Hematopoietic multipotent progenitor cell treated with erythropoietin and hydrocortisone succinate and interleukin-3 and kit ligand, for 15 days (in vitro differentiated cells): Measurements from ENCODE around the gene SHKBP1.
"Not testable (repeated sequence)": the region's sequence is repeated elsewhere in the genome, so short reads cannot be mapped to it uniquely, and the experiment has no call there.

Experiments
- DNase-seq: peaks from one replicate; pipeline ENCODE4 v3.0.0-alpha.2; 2015; ENCODE audit warnings: low spot score

Gene SHKBP1, protein sequence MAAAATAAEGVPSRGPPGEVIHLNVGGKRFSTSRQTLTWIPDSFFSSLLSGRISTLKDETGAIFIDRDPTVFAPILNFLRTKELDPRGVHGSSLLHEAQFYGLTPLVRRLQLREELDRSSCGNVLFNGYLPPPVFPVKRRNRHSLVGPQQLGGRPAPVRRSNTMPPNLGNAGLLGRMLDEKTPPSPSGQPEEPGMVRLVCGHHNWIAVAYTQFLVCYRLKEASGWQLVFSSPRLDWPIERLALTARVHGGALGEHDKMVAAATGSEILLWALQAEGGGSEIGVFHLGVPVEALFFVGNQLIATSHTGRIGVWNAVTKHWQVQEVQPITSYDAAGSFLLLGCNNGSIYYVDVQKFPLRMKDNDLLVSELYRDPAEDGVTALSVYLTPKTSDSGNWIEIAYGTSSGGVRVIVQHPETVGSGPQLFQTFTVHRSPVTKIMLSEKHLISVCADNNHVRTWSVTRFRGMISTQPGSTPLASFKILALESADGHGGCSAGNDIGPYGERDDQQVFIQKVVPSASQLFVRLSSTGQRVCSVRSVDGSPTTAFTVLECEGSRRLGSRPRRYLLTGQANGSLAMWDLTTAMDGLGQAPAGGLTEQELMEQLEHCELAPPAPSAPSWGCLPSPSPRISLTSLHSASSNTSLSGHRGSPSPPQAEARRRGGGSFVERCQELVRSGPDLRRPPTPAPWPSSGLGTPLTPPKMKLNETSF

DNA sequence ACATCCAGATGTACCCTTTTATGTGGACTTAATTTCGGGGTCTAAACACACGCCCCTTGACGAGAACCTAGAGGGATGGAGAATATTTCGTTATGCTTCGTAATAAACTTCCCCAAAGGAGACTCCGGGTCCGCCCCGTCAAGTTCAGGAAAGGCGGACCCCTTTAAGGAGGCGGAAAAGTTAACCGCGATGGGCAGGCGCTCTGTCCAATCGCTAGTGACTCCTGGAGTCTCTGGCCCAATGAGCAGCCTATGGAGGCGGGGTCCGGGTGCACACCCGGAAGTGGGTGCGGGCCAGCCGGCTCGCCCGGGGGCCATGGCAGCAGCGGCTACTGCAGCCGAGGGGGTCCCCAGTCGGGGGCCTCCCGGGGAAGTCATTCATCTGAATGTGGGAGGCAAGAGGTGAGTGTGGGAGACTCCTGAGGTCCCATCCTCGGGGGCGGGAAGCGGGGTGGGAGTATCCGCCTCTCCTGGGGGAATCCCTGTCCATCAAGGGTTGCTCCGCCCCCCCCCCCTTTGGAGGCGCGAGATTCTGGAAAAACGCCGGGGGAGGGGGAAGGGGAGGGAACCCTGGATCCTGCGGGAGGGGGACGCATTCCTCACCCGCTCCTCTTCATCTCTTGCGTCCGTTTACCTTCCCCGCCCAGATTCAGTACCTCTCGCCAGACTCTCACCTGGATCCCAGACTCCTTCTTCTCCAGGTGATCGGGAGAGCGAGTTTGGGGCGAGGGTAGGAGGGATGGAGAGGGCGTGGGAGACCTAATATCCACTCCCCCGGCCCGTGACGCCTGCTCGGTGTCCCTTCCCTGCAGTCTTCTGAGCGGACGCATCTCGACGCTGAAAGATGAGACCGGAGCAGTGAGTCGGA is at the start of gene SHKBP1:
Gene SHKBP1 (plus strand): TSS at position 289 of the 867 bp plus-strand sequence. CDS start 27 bp downstream, at position 316.
- peak; percentile 94 for DNase-seq

DNA sequence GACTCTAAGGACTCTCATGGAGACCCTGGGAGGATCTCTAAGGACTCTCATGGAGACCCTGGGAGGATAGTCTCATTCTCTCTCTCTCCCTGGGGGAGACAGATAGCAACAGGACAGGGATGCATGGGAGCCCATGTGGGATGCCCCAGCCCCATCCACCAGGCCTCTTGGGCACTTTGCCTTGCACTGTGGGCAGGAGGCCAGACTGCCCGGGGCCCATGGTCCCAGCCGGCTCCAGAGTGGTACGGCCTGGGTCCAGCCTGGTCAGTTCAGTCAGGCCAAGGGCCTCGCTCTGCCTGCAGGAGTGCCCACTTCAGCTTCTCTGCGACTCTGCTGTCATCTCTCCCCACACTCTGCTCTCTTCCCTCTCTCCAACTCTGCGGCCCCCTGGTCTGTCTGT is 48.6 kb upstream of the SHKBP1 start:
- DNase-seq: no peak

DNA sequence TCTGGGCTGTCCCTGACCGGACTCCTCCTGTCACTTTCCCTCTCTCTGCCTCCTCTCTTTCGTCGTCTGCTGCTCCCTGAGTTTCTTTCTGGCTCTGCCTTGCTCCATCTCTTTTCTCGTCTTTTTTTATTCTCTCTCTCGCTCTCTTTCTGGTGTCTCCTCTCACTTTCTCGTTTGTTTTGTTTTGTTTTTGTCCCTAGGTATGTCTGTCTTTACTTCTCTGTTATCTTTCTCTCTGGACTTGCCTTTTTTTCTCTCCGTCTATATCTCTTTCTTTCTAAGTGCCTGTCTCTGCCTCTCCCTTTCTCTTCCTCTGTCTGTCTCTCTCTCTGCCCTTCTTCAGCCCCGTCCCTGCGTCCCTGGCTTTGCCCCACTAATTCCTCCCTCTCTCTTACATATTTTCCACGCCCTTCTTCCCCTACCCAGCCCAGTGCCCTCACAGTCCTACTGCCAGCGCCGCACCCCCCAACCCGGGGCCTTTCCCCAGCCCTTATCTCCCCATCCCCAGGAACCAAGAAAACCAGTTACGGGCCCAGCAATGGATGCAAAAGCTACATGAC is 48.1 kb upstream of the SHKBP1 start:
- DNase-seq: no peak

- peak; percentile 91 for DNase-seq
These were observed 47.3 kb upstream of the SHKBP1 start for GRCh38 chr19:40529093-40529954.

DNA sequence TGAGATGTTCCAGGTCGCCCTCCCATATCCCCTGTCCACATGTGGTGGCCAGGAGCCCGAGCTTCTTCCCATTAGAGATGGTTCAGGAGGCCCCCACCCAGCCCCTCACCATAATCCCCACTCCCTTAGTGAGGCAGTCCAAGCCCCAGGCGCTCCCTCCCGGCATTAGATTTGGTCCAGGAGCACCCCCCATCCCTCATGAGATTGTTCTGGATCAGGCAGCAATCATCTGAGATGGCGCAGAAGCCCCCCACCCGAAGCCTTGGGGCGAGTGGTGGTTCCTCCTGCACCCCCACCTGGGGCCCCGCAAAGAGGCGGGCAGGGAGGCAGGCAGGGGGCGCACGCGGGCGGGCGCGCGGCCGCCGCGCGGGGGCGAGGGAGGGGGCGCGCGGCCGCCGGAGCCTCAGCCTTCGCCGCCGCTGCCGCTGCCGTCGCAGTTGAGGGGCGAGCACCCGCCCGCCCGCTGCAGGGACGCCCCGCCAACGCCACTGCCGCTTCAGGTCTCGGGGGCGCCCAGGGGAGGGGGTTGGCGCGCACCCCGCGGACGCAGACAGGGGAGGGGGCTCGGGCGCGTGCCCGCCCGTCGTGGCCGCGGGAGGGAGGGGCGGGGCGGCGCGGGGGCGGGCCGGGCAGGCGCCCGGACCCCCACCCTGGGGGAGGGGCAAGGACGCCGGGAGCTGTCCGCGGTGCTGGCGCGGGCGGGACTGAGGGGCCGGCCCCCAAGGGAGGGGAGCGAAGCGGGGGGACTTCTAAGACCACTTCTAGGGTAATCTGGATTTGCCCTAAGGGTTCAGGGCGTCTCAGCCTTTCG is 46.4 kb upstream of the SHKBP1 start:
- no peak for DNase-seq

DNA sequence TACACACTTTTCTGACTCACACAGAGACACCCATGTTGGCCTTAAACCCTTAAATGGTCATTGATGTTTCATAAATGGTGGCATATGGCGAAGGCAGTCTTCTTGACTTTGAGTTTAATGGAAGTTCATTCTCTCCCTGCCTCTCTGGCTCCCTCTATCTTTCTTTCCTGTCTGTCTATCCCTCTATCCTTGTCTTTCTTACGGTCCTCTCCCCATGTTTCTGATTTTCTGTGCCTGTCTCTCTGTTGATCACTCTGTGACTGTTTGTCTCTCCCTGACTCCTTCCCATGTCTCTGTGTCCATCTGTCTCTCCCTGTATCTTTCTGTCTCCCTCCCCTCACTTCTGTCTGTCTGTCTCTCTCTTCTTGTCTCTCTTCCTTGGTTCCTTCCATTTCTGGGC is 43.2 kb upstream of the SHKBP1 start:
- DNase-seq: no peak

- DNase-seq: no peak
These were observed 42.5 kb upstream of the SHKBP1 start for GRCh38 chr19:40534148-40534547.

- no peak for DNase-seq
These were observed 37.6 kb upstream of the SHKBP1 start for GRCh38 chr19:40539070-40539469.

- DNase-seq: no peak
These were observed 34.3 kb upstream of the SHKBP1 start for GRCh38 chr19:40542202-40542859.

DNA sequence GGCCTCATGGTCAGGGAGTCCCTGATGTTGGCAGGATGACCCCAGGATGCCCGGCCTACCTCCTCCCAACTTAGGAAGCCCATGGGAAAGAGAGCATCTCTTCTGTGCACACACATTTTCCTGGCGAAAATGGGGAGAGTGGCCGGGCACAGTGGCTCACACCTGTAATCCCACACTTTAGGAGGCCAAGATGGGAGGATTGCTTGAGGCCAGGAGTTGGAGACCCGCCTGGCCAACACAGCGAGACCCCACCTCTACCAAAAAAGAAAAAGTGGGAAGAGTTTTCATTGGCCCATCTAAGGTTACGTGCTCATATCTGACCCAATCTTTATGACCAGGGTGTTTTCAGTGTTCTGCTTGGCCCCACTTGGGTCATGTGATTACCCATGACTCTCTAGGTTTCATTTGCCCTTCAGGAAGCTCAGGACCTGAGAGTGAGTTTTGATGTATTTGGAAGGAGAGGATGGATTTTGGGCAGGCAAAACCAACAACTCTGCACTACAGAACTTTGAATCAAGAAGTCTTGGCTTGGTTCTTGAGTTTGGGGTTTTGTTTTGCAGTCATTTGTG is 33.6 kb upstream of the SHKBP1 start:
- no peak for DNase-seq

- DNase-seq: not testable (repeated sequence)
These were observed 30.4 kb upstream of the SHKBP1 start for GRCh38 chr19:40546153-40546841.

GRCh38 chr19:40547190-40547589 is 29.5 kb upstream of the SHKBP1 start:
- not testable (repeated sequence) for DNase-seq

DNA sequence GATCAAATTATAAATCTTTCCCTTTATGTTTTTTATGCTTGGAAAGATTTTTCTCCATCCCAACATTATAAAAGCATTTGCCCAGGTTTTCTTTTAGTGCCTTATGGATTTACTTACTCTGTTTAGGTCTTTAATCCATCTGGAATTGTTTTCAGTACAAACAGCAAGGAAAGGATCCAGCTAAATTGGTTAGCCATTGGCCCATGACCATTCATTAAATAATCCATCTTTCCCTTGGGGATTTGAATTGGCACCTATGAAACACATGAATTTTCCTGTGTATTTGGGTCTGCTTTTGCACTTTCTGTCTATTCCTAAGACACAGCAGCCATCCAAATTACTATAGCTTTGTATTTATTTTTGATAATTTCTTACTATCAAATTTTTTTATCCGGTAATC is 28.8 kb upstream of the SHKBP1 start:
- DNase-seq: no peak

DNA sequence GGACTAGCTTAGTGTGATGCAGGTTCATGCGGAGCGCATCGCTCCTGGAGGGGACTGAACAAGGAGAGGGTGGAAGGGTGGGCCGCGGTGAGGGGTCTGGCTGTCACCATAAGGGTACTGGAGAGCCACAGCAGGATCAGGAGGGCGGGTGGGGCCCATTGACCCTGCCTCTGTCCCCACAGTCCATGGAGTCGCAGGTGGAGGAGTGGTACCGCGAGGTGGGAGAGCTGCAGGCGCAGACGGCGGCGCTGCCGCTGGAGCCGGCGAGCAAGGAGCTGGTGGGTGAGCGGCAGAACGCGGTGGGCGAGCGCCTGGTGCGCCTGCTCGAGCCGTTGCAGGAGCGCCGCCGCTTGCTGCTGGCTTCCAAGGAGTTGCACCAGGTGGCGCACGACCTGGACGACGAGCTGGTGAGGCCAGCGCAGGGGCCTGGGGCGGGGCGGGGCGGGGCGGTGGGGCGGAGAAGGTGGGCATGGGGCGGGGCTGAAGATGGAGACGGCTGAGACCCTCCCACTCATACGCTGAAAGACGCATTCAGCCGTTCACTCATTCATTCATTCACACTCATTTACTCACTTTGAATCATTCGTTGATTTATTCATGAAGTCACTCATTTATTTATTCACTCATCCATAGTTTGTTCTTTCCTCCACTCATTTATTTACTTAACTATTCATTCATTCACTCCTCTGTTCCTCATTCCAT is 27.5 kb upstream of the SHKBP1 start:
- DNase-seq: peak; percentile 26

GRCh38 chr19:40550951-40551350 is 25.7 kb upstream of the SHKBP1 start:
- DNase-seq: no peak

- DNase-seq: no peak
These were observed 23.8 kb upstream of the SHKBP1 start for GRCh38 chr19:40552848-40553247.

DNA sequence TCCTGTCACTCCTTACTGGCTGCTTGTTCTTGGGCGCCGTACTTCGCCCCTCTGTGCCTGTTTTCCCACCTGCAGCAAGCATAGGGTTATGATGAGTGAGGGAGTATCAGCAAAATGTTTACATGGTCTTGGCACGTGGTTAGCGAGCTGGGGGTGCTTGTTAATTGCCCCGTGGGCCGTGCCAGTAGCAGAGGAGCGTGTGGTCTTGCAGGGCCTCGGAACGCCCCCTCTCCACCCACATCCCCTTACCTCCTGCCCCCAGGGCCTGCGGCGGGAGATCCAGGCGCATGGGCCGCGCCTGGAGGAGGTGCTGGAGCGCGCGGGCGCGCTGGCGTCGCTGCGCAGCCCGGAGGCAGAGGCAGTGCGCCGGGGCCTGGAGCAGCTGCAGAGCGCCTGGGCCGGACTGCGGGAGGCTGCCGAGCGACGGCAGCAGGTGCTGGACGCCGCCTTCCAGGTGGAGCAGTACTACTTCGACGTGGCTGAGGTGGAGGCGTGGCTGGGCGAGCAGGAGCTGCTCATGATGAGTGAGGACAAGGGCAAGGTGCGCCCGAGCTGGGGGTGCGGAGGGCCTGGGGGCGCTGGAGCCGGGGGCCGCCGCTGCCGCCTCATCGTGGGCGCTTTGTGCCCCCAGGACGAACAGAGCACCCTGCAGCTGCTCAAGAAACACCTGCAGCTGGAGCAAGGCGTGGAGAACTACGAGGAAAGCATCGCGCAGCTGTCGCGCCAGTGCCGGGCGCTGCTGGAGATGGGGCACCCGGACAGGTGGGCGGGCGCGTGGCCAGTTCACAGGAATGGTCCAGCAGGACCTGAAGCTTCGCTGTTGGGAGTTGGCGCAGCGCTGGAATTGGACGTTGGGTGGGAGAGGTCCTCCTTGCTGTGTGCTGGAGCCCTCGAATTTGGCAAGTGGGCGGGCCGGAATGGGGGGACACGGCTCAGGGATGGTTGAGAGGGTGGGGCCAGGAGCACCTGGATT is 22.5 kb upstream of the SHKBP1 start:
- no peak for DNase-seq
